SK-N-SH treated with all-trans-retinoic acid at 6 μM for 48 hours (cell line): ENCODE data around the gene FAM98C.

Experiments used
- ATAC-seq: fragments of 200-7000 bp; cut with Tn5 transposase; 3 replicates; pipeline ENCODE4 v1.9.1; 2020; ENCODE audit warnings: mild to moderate bottlenecking, moderate library complexity
- ARNTL ChIP-seq: fragments of 450-650 bp; formaldehyde crosslinking; IDR thresholded peaks from 2 replicates; pipeline ENCODE4 v1.5.0; 2020; ENCODE audit warnings: low read depth, mild to moderate bottlenecking, moderate library complexity, borderline replicate concordance
- BACH2 ChIP-seq: fragments of 250-450 bp; sonication (Bioruptor Pico); IDR thresholded peaks from 2 replicates; pipeline ENCODE4 v1.9.0; 2021; ENCODE audit warnings: mild to moderate bottlenecking, borderline replicate concordance
- CREB5 ChIP-seq: fragments of 250-450 bp; sonication (Bioruptor Pico); IDR thresholded peaks from 2 replicates; pipeline ENCODE4 v1.5.1; 2020; ENCODE audit warnings: low read depth, mild to moderate bottlenecking, moderate library complexity
- CSRNP3 ChIP-seq: fragments of 250-450 bp; sonication (Bioruptor Pico); IDR thresholded peaks from 2 replicates; pipeline ENCODE4 v1.5.1; 2021; ENCODE audit warnings: mild to moderate bottlenecking, moderate library complexity
- ESRRG ChIP-seq: fragments of 250-450 bp; sonication (Bioruptor Pico); IDR thresholded peaks from 2 replicates; pipeline ENCODE4 v1.6.1; 2021; ENCODE audit warnings: mild to moderate bottlenecking
- GLIS3 ChIP-seq: fragments of 250-450 bp; sonication (Bioruptor Pico); IDR thresholded peaks from 2 replicates; pipeline ENCODE4 v1.5.0; 2020; ENCODE audit warnings: mild to moderate bottlenecking, moderate library complexity
- ISL1 ChIP-seq: fragments of 250-450 bp; sonication (Bioruptor Pico); IDR thresholded peaks from 2 replicates; pipeline ENCODE4 v2.1.2; 2022; ENCODE audit warnings: mild to moderate bottlenecking, moderate library complexity
- OSR1 ChIP-seq: fragments of 250-450 bp; sonication (Bioruptor Pico); IDR thresholded peaks from 2 replicates; pipeline ENCODE4 v1.8.0; 2022; ENCODE audit warnings: moderate library complexity, mild to moderate bottlenecking, inconsistent platforms
- PATZ1 ChIP-seq: fragments of 250-450 bp; sonication (Bioruptor Pico); IDR thresholded peaks from 2 replicates; pipeline ENCODE4 v1.8.0; 2020; ENCODE audit warnings: mild to moderate bottlenecking, moderate library complexity, borderline replicate concordance
- POU6F1 ChIP-seq: fragments of 250-450 bp; sonication (Bioruptor Pico); IDR thresholded peaks from 2 replicates; pipeline ENCODE4 v1.8.0; 2021; ENCODE audit warnings: low read depth, mild to moderate bottlenecking, moderate library complexity, borderline replicate concordance
- RARB ChIP-seq: fragments of 250-450 bp; sonication (Bioruptor Pico); IDR thresholded peaks from 2 replicates; pipeline ENCODE4 v1.8.0; 2021; ENCODE audit warnings: mild to moderate bottlenecking, moderate library complexity
- SNAI2 ChIP-seq: fragments of 250-450 bp; sonication (Bioruptor Pico); IDR thresholded peaks from 2 replicates; pipeline ENCODE4 v1.5.0; 2020; ENCODE audit warnings: mild to moderate bottlenecking, moderate library complexity
- TCF4 ChIP-seq: fragments of 250-450 bp; sonication (Bioruptor Pico); IDR thresholded peaks from 2 replicates; pipeline ENCODE4 v1.8.0; 2021; ENCODE audit warnings: mild to moderate bottlenecking, moderate library complexity, borderline replicate concordance
- TOX ChIP-seq: fragments of 250-450 bp; sonication (Bioruptor Pico); IDR thresholded peaks from 2 replicates; pipeline ENCODE4 v1.8.0; 2021; ENCODE audit warnings: mild to moderate bottlenecking, moderate library complexity, borderline replicate concordance
- ZFP3 ChIP-seq: fragments of 250-450 bp; sonication (Bioruptor Pico); IDR thresholded peaks from 2 replicates; pipeline ENCODE4 v1.5.0; 2020; ENCODE audit warnings: mild to moderate bottlenecking, moderate library complexity
- ZFP30 ChIP-seq: fragments of 450-650 bp; formaldehyde crosslinking; IDR thresholded peaks from 2 replicates; pipeline ENCODE4 v1.5.0; 2022; ENCODE audit warnings: mild to moderate bottlenecking, moderate library complexity
- ZNF565 ChIP-seq: fragments of 450-650 bp; formaldehyde crosslinking; conservative IDR thresholded peaks from 2 replicates; pipeline ENCODE4 v1.5.0; 2020; ENCODE audit warnings: low read depth, mild to moderate bottlenecking, moderate library complexity
- ZNF8 ChIP-seq: fragments of 450-650 bp; formaldehyde crosslinking; IDR thresholded peaks from 2 replicates; pipeline ENCODE4 v1.5.0; 2020; ENCODE audit warnings: mild to moderate bottlenecking, moderate library complexity

FAM98C gene

GRCh38 chr19:38444026-38444425, 41.1 kb downstream of the FAM98C start:
- TF ChIP-seq OSR1, result no peak
- no peak for TF ChIP-seq POU6F1 (CRISPR knock-in tag)
- TF ChIP-seq ESRRG (CRISPR knock-in tag), result no peak
- ATAC-seq, result no peak

GRCh38 chr19:38445362-38445761, 42.5 kb downstream of the FAM98C start:
- no peak for ATAC-seq
- TF ChIP-seq ISL1 (CRISPR knock-in tag), result no peak
- TF ChIP-seq SNAI2 (CRISPR knock-in tag), result no peak
- no peak for TF ChIP-seq GLIS3 (CRISPR knock-in tag)
- no peak for TF ChIP-seq ZNF565
- TF ChIP-seq POU6F1 (CRISPR knock-in tag), result no peak
- TF ChIP-seq ZNF8 (CRISPR knock-in tag), result no peak
- no peak for TF ChIP-seq ZFP3
- TF ChIP-seq ESRRG (CRISPR knock-in tag), result no peak
- TF ChIP-seq RARB, result no peak
- no peak for TF ChIP-seq CREB5 (CRISPR knock-in tag)
- TF ChIP-seq TCF4, result no peak
- no peak for TF ChIP-seq CSRNP3 (CRISPR knock-in tag)
- no peak for TF ChIP-seq TOX (CRISPR knock-in tag)
- TF ChIP-seq BACH2 (CRISPR knock-in tag), result no peak

- no peak for ATAC-seq
- TF ChIP-seq ZNF8 (CRISPR knock-in tag) (no peak), ISL1 (CRISPR knock-in tag) (no peak), CREB5 (CRISPR knock-in tag) (no peak), ZNF565 (no peak), TOX (CRISPR knock-in tag) (no peak), ARNTL (CRISPR knock-in tag) (no peak), SNAI2 (CRISPR knock-in tag) (no peak), POU6F1 (CRISPR knock-in tag) (no peak), RARB (no peak), ZFP30 (CRISPR knock-in tag) (no peak), PATZ1 (no peak), CSRNP3 (CRISPR knock-in tag) (no peak), BACH2 (CRISPR knock-in tag) (no peak), ZFP3 (no peak)
Measured at GRCh38 chr19:38448225-38448624, 45.3 kb downstream of the FAM98C start.
